IPS-20b (cell line): Measurements from ENCODE around the gene PALS2.

Experiments used
- H3K27ac ChIP-seq: one replicate; pipeline ENCODE4 v1.5.1; 2013; ENCODE audit warnings: low read length
- H3K27me3 ChIP-seq: 2 replicates; pipeline ENCODE4 v1.6.1; 2013; ENCODE audit warnings: mild to moderate bottlenecking, low read length, inconsistent platforms; ENCODE audit not compliant: insufficient read depth
- H3K36me3 ChIP-seq: 2 replicates; pipeline ENCODE4 v1.6.1; 2013; ENCODE audit warnings: low read depth, mild to moderate bottlenecking, inconsistent platforms, low read length, moderate library complexity; ENCODE audit not compliant: insufficient read depth
- H3K4me1 ChIP-seq: 2 replicates; pipeline ENCODE4 v1.6.1; 2013; ENCODE audit warnings: mild to moderate bottlenecking, control low read depth, inconsistent platforms, low read length, moderate library complexity; ENCODE audit not compliant: insufficient read depth
- H3K4me3 ChIP-seq: 2 replicates; pipeline ENCODE4 v1.5.1; 2013; ENCODE audit warnings: mild to moderate bottlenecking, low read length, inconsistent platforms
- H3K9ac ChIP-seq: 2 replicates; pipeline ENCODE4 v1.6.1; 2013; ENCODE audit warnings: low read depth, mild to moderate bottlenecking, inconsistent platforms, low read length, moderate library complexity
- H3K9me3 ChIP-seq: 2 replicates; pipeline ENCODE4 v1.6.1; 2013; ENCODE audit warnings: mild to moderate bottlenecking, low read depth, low read length, inconsistent platforms; ENCODE audit not compliant: insufficient read depth

PALS2 gene

GRCh38 chr7:24595671-24596418 lies 22.6 kb downstream of the PALS2 start:
- no peak overlapping the region for H3K9ac ChIP-seq
- H3K27me3 ChIP-seq: no peaks in the 10 kb centered on the region
- no peaks in the 10 kb centered on the region; the same call in 1 of the 2 replicates for H3K4me1 ChIP-seq
- no peak overlapping the region for H3K4me3 ChIP-seq
- no peaks in the 10 kb centered on the region for H3K36me3 ChIP-seq
- no peaks in the 10 kb centered on the region for H3K9me3 ChIP-seq
- H3K27ac ChIP-seq: no peak overlapping the region

GRCh38 chr7:24597014-24597413 lies 23.8 kb downstream of the PALS2 start:
- no peaks in the 10 kb centered on the region for H3K27me3 ChIP-seq

GRCh38 chr7:24601600-24601999 lies 28.3 kb downstream of the PALS2 start:
- peaks cover 8% of the 10 kb centered on the region; the same call in 1 of the 2 replicates for H3K4me1 ChIP-seq
- H3K9ac ChIP-seq: no peak overlapping the region
- H3K27me3 ChIP-seq: no peaks in the 10 kb centered on the region
- no peaks in the 10 kb centered on the region for H3K9me3 ChIP-seq
- H3K27ac ChIP-seq: no peak overlapping the region
- H3K4me3 ChIP-seq: no peak overlapping the region
- peaks cover 5% of the 10 kb centered on the region; the same call in 1 of the 2 replicates for H3K36me3 ChIP-seq

More at GRCh38 chr7:24597014-24597413, 23.8 kb downstream of the PALS2 start:
- H3K4me1 ChIP-seq: no peaks in the 10 kb centered on the region; the same call in 1 of the 2 replicates
- no peaks in the 10 kb centered on the region for H3K36me3 ChIP-seq
- H3K9me3 ChIP-seq: no peaks in the 10 kb centered on the region
- H3K4me3 ChIP-seq: no peak overlapping the region
- H3K9ac ChIP-seq: no peak overlapping the region
- no peak overlapping the region for H3K27ac ChIP-seq

GRCh38 chr7:24602860-24603456 lies 29.7 kb downstream of the PALS2 start:
- H3K27ac ChIP-seq: no peak overlapping the region
- H3K36me3 ChIP-seq: peaks cover 5% of the 10 kb centered on the region; the same call in 1 of the 2 replicates
- no peaks in the 10 kb centered on the region for H3K9me3 ChIP-seq
- no peaks in the 10 kb centered on the region for H3K27me3 ChIP-seq
- no peak overlapping the region for H3K4me3 ChIP-seq
- H3K9ac ChIP-seq: no peak overlapping the region
- H3K4me1 ChIP-seq: peaks cover 8% of the 10 kb centered on the region; the same call in 1 of the 2 replicates

GRCh38 chr7:24604630-24605029 lies 31.4 kb downstream of the PALS2 start:
- no peaks in the 10 kb centered on the region for H3K27me3 ChIP-seq
- H3K9me3 ChIP-seq: no peaks in the 10 kb centered on the region
- no peak overlapping the region for H3K4me3 ChIP-seq
- H3K36me3 ChIP-seq: peaks cover 5% of the 10 kb centered on the region; the same call in 1 of the 2 replicates
- peaks cover 20% of the 10 kb centered on the region; the same call in 1 of the 2 replicates for H3K4me1 ChIP-seq
- no peak overlapping the region for H3K27ac ChIP-seq
- H3K9ac ChIP-seq: no peak overlapping the region

- H3K27ac ChIP-seq: peak overlapping the region; percentile 0
- no peaks in the 10 kb centered on the region for H3K36me3 ChIP-seq
- peaks cover 36% of the 10 kb centered on the region; the same call in 1 of the 2 replicates for H3K4me1 ChIP-seq
- H3K27me3 ChIP-seq: no peaks in the 10 kb centered on the region
- no peak overlapping the region for H3K9ac ChIP-seq
- no peaks in the 10 kb centered on the region for H3K9me3 ChIP-seq
- H3K4me3 ChIP-seq: no peak overlapping the region
Observed at GRCh38 chr7:24608504-24608903, 35.3 kb downstream of the PALS2 start.

GRCh38 chr7:24609059-24609458 lies 35.8 kb downstream of the PALS2 start:
- Histone ChIP-seq H3K36me3 (no peaks in the 10 kb centered on the region), H3K9me3 (no peaks in the 10 kb centered on the region), H3K4me3 (no peak overlapping the region; the same call in 1 of the 2 replicates), H3K4me1 (peaks cover 36% of the 10 kb centered on the region; the same call in 1 of the 2 replicates), H3K27ac (peak overlapping the region; percentile 0), H3K27me3 (no peaks in the 10 kb centered on the region), H3K9ac (peak overlapping the region; percentile 11; the same call in 1 of the 2 replicates)

- peaks cover 32% of the 10 kb centered on the region; the same call in 1 of the 2 replicates for H3K4me1 ChIP-seq
- H3K27ac ChIP-seq: peak overlapping the region; percentile 0
- H3K4me3 ChIP-seq: no peak overlapping the region; the same call in 1 of the 2 replicates
- no peaks in the 10 kb centered on the region for H3K9me3 ChIP-seq
- H3K27me3 ChIP-seq: no peaks in the 10 kb centered on the region
- H3K36me3 ChIP-seq: no peaks in the 10 kb centered on the region
- H3K9ac ChIP-seq: peak overlapping the region; percentile 11; the same call in 1 of the 2 replicates
Observed at GRCh38 chr7:24609570-24609969, 36.3 kb downstream of the PALS2 start.

GRCh38 chr7:24611130-24611529 lies 37.9 kb downstream of the PALS2 start:
- peaks cover 29% of the 10 kb centered on the region; the same call in 1 of the 2 replicates for H3K4me1 ChIP-seq
- H3K4me3 ChIP-seq: no peak overlapping the region
- no peaks in the 10 kb centered on the region for H3K9me3 ChIP-seq
- H3K9ac ChIP-seq: no peak overlapping the region
- H3K27me3 ChIP-seq: no peaks in the 10 kb centered on the region
- no peaks in the 10 kb centered on the region for H3K36me3 ChIP-seq
- H3K27ac ChIP-seq: no peak overlapping the region

- Histone ChIP-seq H3K27ac (no peak overlapping the region), H3K4me1 (peaks cover 12% of the 10 kb centered on the region; the same call in 1 of the 2 replicates), H3K9ac (no peak overlapping the region), H3K4me3 (no peak overlapping the region), H3K9me3 (no peaks in the 10 kb centered on the region), H3K36me3 (no peaks in the 10 kb centered on the region), H3K27me3 (no peaks in the 10 kb centered on the region)
Observed at GRCh38 chr7:24617957-24618616, 44.8 kb downstream of the PALS2 start.

GRCh38 chr7:24619978-24620377 lies 46.7 kb downstream of the PALS2 start:
- no peaks in the 10 kb centered on the region for H3K36me3 ChIP-seq

More at GRCh38 chr7:24619978-24620377, 46.7 kb downstream of the PALS2 start:
- Histone ChIP-seq H3K4me3 (no peak overlapping the region), H3K27ac (no peak overlapping the region), H3K4me1 (peaks cover 12% of the 10 kb centered on the region; the same call in 1 of the 2 replicates), H3K9ac (no peak overlapping the region), H3K9me3 (no peaks in the 10 kb centered on the region), H3K27me3 (no peaks in the 10 kb centered on the region)
